ENCODE measurements around the gene WRAP73.

DNA sequence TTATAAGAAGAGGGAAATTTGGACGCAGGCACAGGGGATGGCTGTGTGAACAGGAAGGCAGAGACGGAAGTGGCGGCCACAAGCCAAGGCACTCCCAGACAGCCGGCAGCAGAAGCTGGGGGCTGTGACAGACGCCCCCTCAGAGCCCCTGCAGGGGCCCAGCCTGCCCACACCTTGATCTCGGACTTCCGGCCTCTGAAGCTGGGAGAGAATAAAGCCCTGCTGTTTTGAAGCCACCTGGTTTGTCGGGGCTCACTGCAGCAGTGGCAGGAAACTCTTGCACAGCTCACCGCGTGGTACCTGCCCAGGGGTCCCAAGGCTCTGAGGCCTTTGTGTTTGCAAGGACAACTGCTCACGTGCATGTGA is 52.3 kb downstream of the WRAP73 start:
- no peak for TF ChIP-seq EZH2 (IDR thresholded peaks at IDR 0.05; ENCODE audit: low read length, unreplicated experiment)
- TF ChIP-seq, protein P1, sequence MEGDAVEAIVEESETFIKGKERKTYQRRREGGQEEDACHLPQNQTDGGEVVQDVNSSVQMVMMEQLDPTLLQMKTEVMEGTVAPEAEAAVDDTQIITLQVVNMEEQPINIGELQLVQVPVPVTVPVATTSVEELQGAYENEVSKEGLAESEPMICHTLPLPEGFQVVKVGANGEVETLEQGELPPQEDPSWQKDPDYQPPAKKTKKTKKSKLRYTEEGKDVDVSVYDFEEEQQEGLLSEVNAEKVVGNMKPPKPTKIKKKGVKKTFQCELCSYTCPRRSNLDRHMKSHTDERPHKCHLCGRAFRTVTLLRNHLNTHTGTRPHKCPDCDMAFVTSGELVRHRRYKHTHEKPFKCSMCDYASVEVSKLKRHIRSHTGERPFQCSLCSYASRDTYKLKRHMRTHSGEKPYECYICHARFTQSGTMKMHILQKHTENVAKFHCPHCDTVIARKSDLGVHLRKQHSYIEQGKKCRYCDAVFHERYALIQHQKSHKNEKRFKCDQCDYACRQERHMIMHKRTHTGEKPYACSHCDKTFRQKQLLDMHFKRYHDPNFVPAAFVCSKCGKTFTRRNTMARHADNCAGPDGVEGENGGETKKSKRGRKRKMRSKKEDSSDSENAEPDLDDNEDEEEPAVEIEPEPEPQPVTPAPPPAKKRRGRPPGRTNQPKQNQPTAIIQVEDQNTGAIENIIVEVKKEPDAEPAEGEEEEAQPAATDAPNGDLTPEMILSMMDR (conservative IDR thresholded peaks at IDR 0.05; ENCODE audit: low read depth, low read length), result no peak

Measured in PC-3 (cell line).